K562 (cell line): Measurements from ENCODE around the gene MBD4.

Experiments
- ATF6 ChIP-seq: sonication (generic); formaldehyde crosslinking; IDR thresholded peaks from 2 replicates; pipeline ENCODE4 v1.4.0; 2020; ENCODE audit warnings: mild to moderate bottlenecking, missing genetic modification reagents
- BRF2 ChIP-seq: IDR thresholded peaks from 3 replicates; pipeline ENCODE4 v1.6.1; 2011; ENCODE audit warnings: borderline replicate concordance, mild to moderate bottlenecking; ENCODE audit not compliant: insufficient read length, insufficient read depth
- CHD2 ChIP-seq: IDR thresholded peaks from 2 replicates; pipeline ENCODE4 v1.6.1; 2011; ENCODE audit warnings: low read depth, low read length
- CTCF ChIP-seq, 3 experiments: IDR thresholded peaks in 2 of 3; conservative IDR thresholded peaks in 1 of 3; 2 replicates each; pipeline ENCODE4 v1.5.1; 2011 to 2012; ENCODE audit warnings: low read length in 3 of 3, mild to moderate bottlenecking in 3 of 3, control low read depth in 2 of 3, improper control_type of control experiment in 1 of 3, inconsistent platforms in 1 of 3, low read depth in 1 of 3, mixed read lengths in 1 of 3, moderate library complexity in 1 of 3; ENCODE audit not compliant: insufficient read depth in 2 of 3
- EZH2 ChIP-seq: IDR thresholded peaks from 2 replicates; pipeline ENCODE4 v1.6.1; 2012; ENCODE audit warnings: low read depth, mild to moderate bottlenecking, inconsistent platforms, low read length, borderline replicate concordance
- HCFC1 ChIP-seq: IDR thresholded peaks from 2 replicates; pipeline ENCODE4 v1.6.1; 2012; ENCODE audit warnings: low read depth, low read length, improper control_type of control experiment
- HNRNPK ChIP-seq: fragments of 200-400 bp; formaldehyde crosslinking; IDR thresholded peaks from one replicate; pipeline ENCODE4 v1.6.1; 2018; ENCODE audit warnings: mild to moderate bottlenecking, low read depth, low read length; ENCODE audit not compliant: poor library complexity, severe bottlenecking
- MAX ChIP-seq: sonication (generic); formaldehyde crosslinking; IDR thresholded peaks from 2 replicates; pipeline ENCODE4 v1.9.0; 2022; ENCODE audit warnings: mild to moderate bottlenecking, missing genetic modification reagents
- MXI1 ChIP-seq: IDR thresholded peaks from 2 replicates; pipeline ENCODE4 v1.6.1; 2011; ENCODE audit warnings: low read depth, mild to moderate bottlenecking, improper control_type of control experiment, low read length
- MYNN ChIP-seq, 2 experiments: sonication (generic); formaldehyde crosslinking in 1 of 2; IDR thresholded peaks; 2 replicates each; pipeline versions ENCODE4 v1.5.0 to v1.6.1; 2016 to 2020; ENCODE audit warnings: antibody characterized with exemption in 1 of 2, missing genetic modification reagents in 1 of 2
- NKRF ChIP-seq: fragments of 450-650 bp; IDR thresholded peaks from 2 replicates; pipeline ENCODE4 v1.6.1; 2016; ENCODE audit warnings: borderline replicate concordance
- PCBP2 ChIP-seq: fragments of 200-400 bp; formaldehyde crosslinking; IDR thresholded peaks from 2 replicates; pipeline ENCODE4 v1.6.1; 2018; ENCODE audit warnings: low read length, low read depth, mild to moderate bottlenecking, moderate library complexity; ENCODE audit not compliant: poor library complexity, severe bottlenecking
- POLR2AphosphoS5 ChIP-seq: IDR thresholded peaks from 2 replicates; pipeline ENCODE4 v1.6.1; 2011; ENCODE audit warnings: mild to moderate bottlenecking, low read depth, low read length, moderate library complexity; ENCODE audit not compliant: control insufficient read depth, insufficient read depth
- TCF7 ChIP-seq: sonication (generic); IDR thresholded peaks from 2 replicates; pipeline ENCODE4 v1.6.1; 2016; ENCODE audit warnings: antibody characterized with exemption, borderline replicate concordance

- TF ChIP-seq ATF6: no peak
- no peak for TF ChIP-seq HCFC1
- TF ChIP-seq CHD2: no peak
- TF ChIP-seq POLR2AphosphoS5: peak; percentile 85
- no peak for TF ChIP-seq HNRNPK
- TF ChIP-seq BRF2: no peak
- TF ChIP-seq NKRF: no peak
- TF ChIP-seq MAX (CRISPR knock-in tag): peak; percentile 76
- TF ChIP-seq PCBP2: no peak
- TF ChIP-seq CTCF (IDR thresholded peaks at IDR 0.05 in 2 of 3, conservative IDR thresholded peaks at IDR 0.05 in 1 of 3; ENCODE audit: insufficient read depth in 2 of 3, low read depth in 1 of 3, low read length in 3 of 3): no peak
- TF ChIP-seq MYNN (IDR thresholded peaks at IDR 0.05): no peak; the same call in 1 of the 2 replicates
- TF ChIP-seq MYNN (CRISPR knock-in tag; IDR thresholded peaks at IDR 0.05): no peak
- TF ChIP-seq TCF7: no peak
- TF ChIP-seq EZH2: no peak
- TF ChIP-seq MXI1: no peak; the same call in 1 of the 2 replicates
Measured at GRCh38 chr3:129448186-129448895, 8.6 kb upstream of the MBD4 start.
